ENCODE measurements around the gene ITIH3. TPM values are rescaled to one million over a fixed set of nuclear protein-coding genes. Genes with fewer than 3 reads are reported as not detected.

The ITIH3 gene
- total RNA-seq, 1 donor from 2014 or later, result not detected

GRCh38 chr3:52844290-52844975, 49.8 kb downstream of the ITIH3 start:
- DNase-seq (ENCODE audit: low spot score), result no peak
- Mint-ChIP-seq H3K4me3 (ENCODE audit: unreplicated experiment) (no peak overlapping the region), H3K36me3 (ENCODE audit: low read depth, unreplicated experiment) (peaks cover 18% of the 10 kb centered on the region), H3K4me1 (ENCODE audit: unreplicated experiment) (peaks cover 5% of the 10 kb centered on the region), H3K27ac (ENCODE audit: unreplicated experiment) (no peak overlapping the region), H3K9me3 (ENCODE audit: unreplicated experiment) (no peaks in the 10 kb centered on the region), H3K27me3 (ENCODE audit: unreplicated experiment) (peaks cover 6% of the 10 kb centered on the region)
- TF ChIP-seq CTCF (IDR thresholded peaks at IDR 0.05; ENCODE audit: unreplicated experiment), result no peak

GRCh38 chr3:52845157-52845556, 50.6 kb downstream of the ITIH3 start:
- H3K9me3 Mint-ChIP-seq (ENCODE audit: unreplicated experiment), result no peaks in the 10 kb centered on the region
- H3K4me1 Mint-ChIP-seq (ENCODE audit: unreplicated experiment), result peaks cover 5% of the 10 kb centered on the region
- H3K27me3 Mint-ChIP-seq (ENCODE audit: unreplicated experiment), result peaks cover 6% of the 10 kb centered on the region
- DNase-seq (ENCODE audit: low spot score), result no peak
- no peak for TF ChIP-seq CTCF (IDR thresholded peaks at IDR 0.05; ENCODE audit: unreplicated experiment)
- H3K4me3 Mint-ChIP-seq (ENCODE audit: unreplicated experiment), result no peak overlapping the region
- H3K36me3 Mint-ChIP-seq (ENCODE audit: low read depth, unreplicated experiment), result peaks cover 16% of the 10 kb centered on the region
- no peak overlapping the region for H3K27ac Mint-ChIP-seq (ENCODE audit: unreplicated experiment)

- Mint-ChIP-seq H3K27me3 (ENCODE audit: unreplicated experiment) (peaks cover 6% of the 10 kb centered on the region), H3K9me3 (ENCODE audit: unreplicated experiment) (no peaks in the 10 kb centered on the region), H3K27ac (ENCODE audit: unreplicated experiment) (peak overlapping the region; percentile 4), H3K4me1 (ENCODE audit: unreplicated experiment) (peaks cover 5% of the 10 kb centered on the region), H3K36me3 (ENCODE audit: low read depth, unreplicated experiment) (peaks cover 13% of the 10 kb centered on the region), H3K4me3 (ENCODE audit: unreplicated experiment) (no peak overlapping the region)
- TF ChIP-seq CTCF (IDR thresholded peaks at IDR 0.05; ENCODE audit: unreplicated experiment), result peak; percentile 57
- no peak for DNase-seq (ENCODE audit: low spot score)
Measured at GRCh38 chr3:52845691-52846431, 51.3 kb downstream of the ITIH3 start.

- no peak for TF ChIP-seq CTCF (IDR thresholded peaks at IDR 0.05; ENCODE audit: unreplicated experiment)
- H3K27ac Mint-ChIP-seq (ENCODE audit: unreplicated experiment), result no peak overlapping the region
- H3K4me1 Mint-ChIP-seq (ENCODE audit: unreplicated experiment), result peaks cover 5% of the 10 kb centered on the region
- no peaks in the 10 kb centered on the region for H3K9me3 Mint-ChIP-seq (ENCODE audit: unreplicated experiment)
- H3K27me3 Mint-ChIP-seq (ENCODE audit: unreplicated experiment), result peaks cover 6% of the 10 kb centered on the region
- peaks cover 10% of the 10 kb centered on the region for H3K36me3 Mint-ChIP-seq (ENCODE audit: low read depth, unreplicated experiment)
- DNase-seq (ENCODE audit: low spot score), result no peak
- H3K4me3 Mint-ChIP-seq (ENCODE audit: unreplicated experiment), result no peak overlapping the region
Measured at GRCh38 chr3:52846432-52846965, 51.9 kb downstream of the ITIH3 start.

GRCh38 chr3:52847241-52847640, 52.6 kb downstream of the ITIH3 start:
- H3K27ac Mint-ChIP-seq (ENCODE audit: unreplicated experiment), result no peak overlapping the region
- H3K9me3 Mint-ChIP-seq (ENCODE audit: unreplicated experiment), result no peaks in the 10 kb centered on the region
- peaks cover 6% of the 10 kb centered on the region for H3K27me3 Mint-ChIP-seq (ENCODE audit: unreplicated experiment)
- H3K4me3 Mint-ChIP-seq (ENCODE audit: unreplicated experiment), result no peak overlapping the region
- no peak for DNase-seq (ENCODE audit: low spot score)
- peaks cover 17% of the 10 kb centered on the region for H3K36me3 Mint-ChIP-seq (ENCODE audit: low read depth, unreplicated experiment)
- no peak for TF ChIP-seq CTCF (IDR thresholded peaks at IDR 0.05; ENCODE audit: unreplicated experiment)
- H3K4me1 Mint-ChIP-seq (ENCODE audit: unreplicated experiment), result peaks cover 5% of the 10 kb centered on the region

All from endothelial cell (in vitro differentiated cells).